ENCODE results near the gene NRTN.
A peak's percentile ranks its signal among the peaks of the same experiment; 100 is the strongest.

Gene NRTN

GRCh38 chr19:5825178-5825577 is 20.3 kb downstream of the NRTN start:
- Histone ChIP-seq H3K27ac (no peak overlapping the region), H3K36me3 (no peaks in the 10 kb centered on the region), H3K4me1 (peaks cover 0 to 30% (median 16%) of the 10 kb centered on the region in 4 donors), H3K4me3 (no peak overlapping the region), H3K27me3 (peaks cover 3 to 74% of the 10 kb centered on the region in 2 donors), H3K9me3 (no peaks in the 10 kb centered on the region)
- intact Hi-C loops (cut with DNase I; ENCODE audit: low total_unique reads): loop anchor here (5.0 kb wide), 1 partner anchor 1937 kb away; the partner anchor contains the start of gene CLEC4M
- no peak for DNase-seq
- TF ChIP-seq CTCF (IDR thresholded peaks at IDR 0.05): no peak

- Histone ChIP-seq H3K4me1 (peaks cover 0 to 30% (median 16%) of the 10 kb centered on the region in 4 donors), H3K27ac (no peak overlapping the region), H3K27me3 (peaks cover 3 to 79% of the 10 kb centered on the region in 2 donors), H3K4me3 (no peak overlapping the region), H3K9me3 (no peaks in the 10 kb centered on the region), H3K36me3 (no peaks in the 10 kb centered on the region)
- no peak for TF ChIP-seq CTCF (IDR thresholded peaks at IDR 0.05)
- no peak for DNase-seq
- intact Hi-C loops (cut with DNase I; ENCODE audit: low total_unique reads): loop anchor here (5.0 kb wide), 1 partner anchor 1936 kb away; the partner anchor contains the start of gene CLEC4M
Observed at GRCh38 chr19:5826531-5827341, 21.9 kb downstream of the NRTN start.

- peaks cover 3 to 77% of the 10 kb centered on the region in 2 donors for H3K27me3 ChIP-seq
- no peak for DNase-seq
- H3K27ac ChIP-seq: no peak overlapping the region
- H3K36me3 ChIP-seq: no peaks in the 10 kb centered on the region
- peak overlapping the region; percentile 36 to 46 for H3K4me3 ChIP-seq
- H3K4me1 ChIP-seq: peaks cover 0 to 24% (median 16%) of the 10 kb centered on the region in 4 donors
- TF ChIP-seq CTCF (IDR thresholded peaks at IDR 0.05): no peak
- no peaks in the 10 kb centered on the region for H3K9me3 ChIP-seq
- intact Hi-C loops (cut with DNase I; ENCODE audit: low total_unique reads): loop anchor here (5.0 kb wide), 1 partner anchor 1935 kb away; the partner anchor contains the start of gene CLEC4M
Observed at GRCh38 chr19:5827342-5827890, 22.5 kb downstream of the NRTN start.

GRCh38 chr19:5827891-5828660 is 23.2 kb downstream of the NRTN start:
- no peak for TF ChIP-seq CTCF (IDR thresholded peaks at IDR 0.05)
- Histone ChIP-seq H3K27me3 (peaks cover 3 to 81% of the 10 kb centered on the region in 2 donors), H3K4me3 (peak overlapping the region; percentile 36 to 46), H3K4me1 (peaks cover 0 to 24% (median 16%) of the 10 kb centered on the region in 4 donors), H3K27ac (no peak overlapping the region), H3K36me3 (no peaks in the 10 kb centered on the region), H3K9me3 (no peaks in the 10 kb centered on the region)
- intact Hi-C loops (cut with DNase I; ENCODE audit: low total_unique reads): loop anchor here (5.0 kb wide), 1 partner anchor 1934 kb away; the partner anchor contains the start of gene CLEC4M
- peak; percentile 70 to 84 for DNase-seq

Data from tibial artery (tissue), 4 donors.